Activated naive CD8-positive, alpha-beta T cell treated with anti-CD3 and anti-CD28 coated beads, Interleukin-2, amount 50 U/mL, for 24 hours (primary cell): ENCODE measurements around the gene IFI27L2.
A peak's percentile ranks its signal among the peaks of the same experiment; 100 is the strongest.

ENCODE experiments used
- ATAC-seq: fragments of 150-1000 bp; cut with Tn5 transposase; one replicate; pipeline ENCODE4 v1.10.0; 2021
- DNase-seq: peaks from one replicate; pipeline ENCODE4 v3.0.0; 2021
- H3K27ac Mint-ChIP-seq: one replicate; pipeline ENCODE4 v1.8.0; 2021; ENCODE audit warnings: mild to moderate bottlenecking, mixed read lengths
- H3K27me3 Mint-ChIP-seq: one replicate; pipeline ENCODE4 v1.8.0; 2021; ENCODE audit warnings: mixed read lengths
- H3K36me3 Mint-ChIP-seq: one replicate; pipeline ENCODE4 v1.8.0; 2021; ENCODE audit warnings: low read depth, mixed read lengths
- H3K4me1 Mint-ChIP-seq: one replicate; pipeline ENCODE4 v1.8.0; 2021; ENCODE audit warnings: mixed read lengths
- H3K4me3 Mint-ChIP-seq: one replicate; pipeline ENCODE4 v1.8.0; 2021; ENCODE audit warnings: mild to moderate bottlenecking, moderate library complexity, mixed read lengths
- H3K9me3 Mint-ChIP-seq: one replicate; pipeline ENCODE4 v1.8.0; 2021; ENCODE audit warnings: mixed read lengths

IFI27L2 gene

GRCh38 chr14:94110552-94111181 is 18.7 kb downstream of the IFI27L2 start, which contains the start of gene IFI27:
Gene IFI27, plus strand, starts transcription at chr14:94110736.
- no peak for DNase-seq
- Mint-ChIP-seq H3K27me3 (peaks cover 8% of the 10 kb centered on the region), H3K4me1 (no peaks in the 10 kb centered on the region), H3K9me3 (no peaks in the 10 kb centered on the region), H3K4me3 (no peak within 1 kb of the TSS), H3K36me3 (no peaks in the 10 kb centered on the region), H3K27ac (no peak within 1 kb of the TSS)
- ATAC-seq, result no peak

DNA sequence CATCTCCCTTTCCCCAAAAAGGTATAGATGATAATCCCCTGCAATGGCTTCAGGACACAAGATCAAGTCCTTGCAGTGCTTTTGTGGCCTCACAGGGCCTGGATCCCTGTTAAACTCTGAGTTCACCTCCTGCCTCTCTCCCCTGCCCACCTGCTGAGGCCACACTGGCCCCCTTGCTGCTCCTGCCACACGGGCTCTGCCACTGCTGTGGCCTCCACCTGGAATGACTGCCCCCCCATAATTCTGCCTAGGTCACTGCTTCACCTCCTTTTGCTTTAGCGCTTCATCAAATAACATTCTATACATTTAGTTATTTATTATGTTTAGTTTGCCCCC is 19.5 kb downstream of the IFI27L2 start:
- Mint-ChIP-seq H3K9me3 (no peaks in the 10 kb centered on the region), H3K36me3 (no peaks in the 10 kb centered on the region), H3K27me3 (peaks cover 3% of the 10 kb centered on the region), H3K4me3 (no peak overlapping the region), H3K4me1 (no peaks in the 10 kb centered on the region), H3K27ac (no peak overlapping the region)
- DNase-seq, result no peak
- no peak for ATAC-seq

- peaks cover 1% of the 10 kb centered on the region for H3K36me3 Mint-ChIP-seq
- H3K4me1 Mint-ChIP-seq, result no peaks in the 10 kb centered on the region
- no peaks in the 10 kb centered on the region for H3K27me3 Mint-ChIP-seq
- ATAC-seq (no peak), DNase-seq (no peak)
- H3K9me3 Mint-ChIP-seq, result no peaks in the 10 kb centered on the region
- H3K27ac Mint-ChIP-seq, result no peak overlapping the region
- H3K4me3 Mint-ChIP-seq, result no peak overlapping the region
These were observed 24.7 kb downstream of the IFI27L2 start for GRCh38 chr14:94104731-94105130.

- ATAC-seq, result no peak
- Mint-ChIP-seq H3K4me1 (no peaks in the 10 kb centered on the region), H3K9me3 (no peaks in the 10 kb centered on the region), H3K4me3 (no peak overlapping the region), H3K27me3 (no peaks in the 10 kb centered on the region), H3K36me3 (peaks cover 1% of the 10 kb centered on the region), H3K27ac (no peak overlapping the region)
- no peak for DNase-seq
These were observed 25.8 kb downstream of the IFI27L2 start for GRCh38 chr14:94103554-94104150.

DNA sequence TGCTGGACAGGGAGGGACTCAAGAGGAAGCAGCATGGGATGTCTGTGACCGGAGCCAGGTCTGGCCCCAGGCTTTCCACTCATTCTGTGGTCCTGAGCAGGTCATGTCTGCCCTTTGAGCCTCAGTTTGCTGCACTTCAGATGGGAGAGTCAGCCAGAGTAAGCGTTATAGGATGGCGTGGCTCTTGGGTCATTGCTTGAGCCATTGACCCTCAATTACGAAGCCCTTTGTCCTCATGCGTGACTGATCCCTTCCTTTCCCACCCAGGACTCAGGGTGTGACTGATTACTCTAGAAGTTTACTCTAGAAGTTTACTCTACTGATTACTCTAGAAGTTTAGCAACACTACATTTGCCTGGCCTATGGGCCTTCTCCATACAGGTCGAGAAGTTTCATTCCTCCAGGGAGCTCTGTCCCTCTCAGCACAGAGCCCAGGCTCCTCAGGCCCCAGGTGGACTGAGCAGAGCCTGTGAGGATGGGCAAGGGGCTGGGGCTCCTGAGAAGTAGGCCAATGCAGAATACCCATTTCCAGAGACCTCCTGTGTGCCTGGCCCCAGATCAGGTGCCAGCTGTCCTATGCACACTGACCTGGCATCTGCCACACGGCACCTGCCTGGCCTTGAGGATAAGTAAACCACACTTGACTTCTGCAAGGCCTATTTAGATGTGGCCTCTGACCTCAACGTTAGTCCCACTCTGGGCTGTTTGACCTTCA is 26.5 kb downstream of the IFI27L2 start:
- Mint-ChIP-seq H3K9me3 (no peaks in the 10 kb centered on the region), H3K27ac (no peak overlapping the region), H3K4me1 (no peaks in the 10 kb centered on the region), H3K4me3 (no peak overlapping the region), H3K27me3 (no peaks in the 10 kb centered on the region), H3K36me3 (peaks cover 3% of the 10 kb centered on the region)
- no peak for DNase-seq
- no peak for ATAC-seq

- Mint-ChIP-seq H3K27ac (no peak overlapping the region), H3K27me3 (no peaks in the 10 kb centered on the region), H3K4me1 (no peaks in the 10 kb centered on the region), H3K4me3 (no peak overlapping the region), H3K9me3 (no peaks in the 10 kb centered on the region), H3K36me3 (peaks cover 3% of the 10 kb centered on the region)
- no peak for ATAC-seq
- no peak for DNase-seq
These were observed 27.7 kb downstream of the IFI27L2 start for GRCh38 chr14:94101748-94102147.

DNA sequence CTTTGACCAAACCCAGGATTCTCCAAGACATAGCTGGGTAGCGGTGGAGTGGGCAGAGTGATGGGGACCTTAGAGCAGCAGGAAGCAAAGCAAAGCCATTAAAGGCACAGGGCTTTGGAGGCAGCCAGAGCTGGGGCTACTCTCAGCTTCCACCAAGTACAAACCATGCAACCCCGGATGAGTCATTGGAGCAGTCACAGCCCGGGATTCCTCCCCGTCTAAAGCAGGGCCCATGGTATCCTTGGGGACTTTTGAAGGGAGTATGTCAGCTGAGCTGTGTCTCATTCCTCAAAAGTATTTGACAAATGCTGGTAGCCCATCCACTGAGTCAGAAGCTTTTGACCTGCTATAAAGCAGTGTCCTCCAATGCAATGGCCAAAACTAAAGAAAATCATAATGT is 28.6 kb downstream of the IFI27L2 start:
- Mint-ChIP-seq H3K36me3 (peaks cover 3% of the 10 kb centered on the region), H3K27me3 (no peaks in the 10 kb centered on the region), H3K4me3 (no peak overlapping the region), H3K9me3 (no peaks in the 10 kb centered on the region), H3K4me1 (no peaks in the 10 kb centered on the region), H3K27ac (no peak overlapping the region)
- ATAC-seq (no peak), DNase-seq (no peak)

DNA sequence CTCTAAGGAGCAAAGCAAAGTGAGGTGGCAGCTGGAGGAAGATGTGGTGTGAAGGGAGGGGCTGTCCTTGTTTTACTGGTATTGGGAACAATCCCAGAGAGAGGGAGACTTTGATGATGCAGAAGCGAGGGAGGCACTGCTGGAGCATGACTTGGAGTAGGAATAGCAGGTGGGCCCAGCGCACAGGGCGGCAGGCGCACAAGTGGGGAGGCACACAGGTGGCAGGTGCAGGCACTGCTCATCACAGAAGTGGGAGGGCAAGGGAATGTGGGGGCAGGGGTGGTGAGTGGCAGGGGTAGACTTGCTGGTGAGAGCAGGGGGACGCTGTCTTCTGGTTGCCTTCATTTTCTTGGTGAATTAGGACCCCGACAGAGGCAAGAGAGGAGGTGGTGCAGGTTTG is 30.4 kb downstream of the IFI27L2 start:
- Mint-ChIP-seq H3K27me3 (no peaks in the 10 kb centered on the region), H3K4me1 (no peaks in the 10 kb centered on the region), H3K9me3 (no peaks in the 10 kb centered on the region), H3K36me3 (peaks cover 2% of the 10 kb centered on the region), H3K27ac (no peak overlapping the region), H3K4me3 (no peak overlapping the region)
- DNase-seq (no peak), ATAC-seq (no peak)

- H3K27me3 Mint-ChIP-seq, result no peaks in the 10 kb centered on the region
- no peak overlapping the region for H3K27ac Mint-ChIP-seq
- no peaks in the 10 kb centered on the region for H3K4me1 Mint-ChIP-seq
- ATAC-seq (peak; percentile 35), DNase-seq (no peak)
- no peak overlapping the region for H3K4me3 Mint-ChIP-seq
- H3K9me3 Mint-ChIP-seq, result no peaks in the 10 kb centered on the region
- peaks cover 2% of the 10 kb centered on the region for H3K36me3 Mint-ChIP-seq
These were observed 30.9 kb downstream of the IFI27L2 start for GRCh38 chr14:94098326-94098992.

- Mint-ChIP-seq H3K27ac (no peak overlapping the region), H3K4me1 (no peaks in the 10 kb centered on the region), H3K9me3 (no peaks in the 10 kb centered on the region), H3K27me3 (no peaks in the 10 kb centered on the region), H3K36me3 (peaks cover 2% of the 10 kb centered on the region), H3K4me3 (no peak overlapping the region)
- ATAC-seq (no peak), DNase-seq (no peak)
These were observed 32.3 kb downstream of the IFI27L2 start for GRCh38 chr14:94097091-94097490.

- H3K36me3 Mint-ChIP-seq, result peaks cover under 1% of the 10 kb centered on the region
These were observed 36.0 kb downstream of the IFI27L2 start for GRCh38 chr14:94093418-94093817.

DNA sequence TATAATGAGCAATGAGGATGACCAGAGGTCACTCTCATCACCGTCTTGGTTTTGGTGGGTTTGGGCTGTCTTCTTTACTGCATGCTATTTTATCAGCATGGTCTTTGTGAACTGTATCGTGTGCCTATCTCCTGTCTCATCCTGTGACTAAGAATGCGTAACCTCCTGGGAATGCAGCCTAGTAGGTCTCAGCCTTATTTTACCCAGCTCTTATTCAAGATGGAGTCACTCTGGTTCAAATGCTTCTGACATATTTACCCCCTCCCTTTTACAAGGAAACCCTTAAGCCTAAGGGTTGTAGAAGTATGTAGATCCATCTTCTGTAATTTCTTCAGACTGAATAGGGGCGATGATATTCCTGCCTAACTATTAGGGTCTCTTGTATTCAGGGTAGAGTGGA is 39.9 kb downstream of the IFI27L2 start:
- no peaks in the 10 kb centered on the region for H3K4me1 Mint-ChIP-seq
- H3K4me3 Mint-ChIP-seq, result no peak overlapping the region
- DNase-seq, result no peak
- H3K36me3 Mint-ChIP-seq, result peaks cover 2% of the 10 kb centered on the region
- peaks cover 3% of the 10 kb centered on the region for H3K9me3 Mint-ChIP-seq
- no peak for ATAC-seq
- no peaks in the 10 kb centered on the region for H3K27me3 Mint-ChIP-seq
- H3K27ac Mint-ChIP-seq, result no peak overlapping the region

More at GRCh38 chr14:94093418-94093817, 36.0 kb downstream of the IFI27L2 start:
- no peaks in the 10 kb centered on the region for H3K4me1 Mint-ChIP-seq
- no peak overlapping the region for H3K27ac Mint-ChIP-seq
- no peaks in the 10 kb centered on the region for H3K9me3 Mint-ChIP-seq
- H3K27me3 Mint-ChIP-seq, result no peaks in the 10 kb centered on the region
- ATAC-seq (no peak), DNase-seq (no peak)
- H3K4me3 Mint-ChIP-seq, result no peak overlapping the region

- H3K27me3 Mint-ChIP-seq, result no peaks in the 10 kb centered on the region
These were observed 40.9 kb downstream of the IFI27L2 start for GRCh38 chr14:94088516-94088915.

DNA sequence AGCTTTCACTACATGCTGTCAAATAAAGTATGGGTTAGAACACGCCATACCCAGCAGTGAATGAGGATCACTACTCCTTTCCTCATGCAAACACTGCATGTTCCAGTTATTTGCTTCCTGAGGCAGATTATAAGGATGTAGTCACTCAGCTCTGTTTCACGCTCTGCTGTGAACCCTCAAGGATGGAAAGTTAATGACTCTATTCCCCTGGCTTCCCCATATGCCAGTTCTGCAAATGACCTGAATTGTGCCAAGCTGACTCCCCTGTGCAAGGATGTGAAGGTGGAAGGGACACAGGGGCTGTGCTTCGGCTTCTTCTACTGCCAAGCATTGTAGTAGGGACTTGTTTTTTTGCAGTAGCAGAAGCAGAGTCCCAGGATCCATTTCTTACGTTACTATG is 41.5 kb downstream of the IFI27L2 start:
- DNase-seq (no peak), ATAC-seq (no peak)
- Mint-ChIP-seq H3K4me3 (no peak overlapping the region), H3K27me3 (no peaks in the 10 kb centered on the region), H3K9me3 (peaks cover 3% of the 10 kb centered on the region), H3K27ac (no peak overlapping the region), H3K36me3 (peaks cover 3% of the 10 kb centered on the region), H3K4me1 (no peaks in the 10 kb centered on the region)

More at GRCh38 chr14:94088516-94088915, 40.9 kb downstream of the IFI27L2 start:
- Mint-ChIP-seq H3K4me1 (no peaks in the 10 kb centered on the region), H3K9me3 (peaks cover 3% of the 10 kb centered on the region), H3K36me3 (peaks cover 2% of the 10 kb centered on the region), H3K4me3 (no peak overlapping the region), H3K27ac (no peak overlapping the region)
- no peak for DNase-seq
- ATAC-seq, result no peak

DNA sequence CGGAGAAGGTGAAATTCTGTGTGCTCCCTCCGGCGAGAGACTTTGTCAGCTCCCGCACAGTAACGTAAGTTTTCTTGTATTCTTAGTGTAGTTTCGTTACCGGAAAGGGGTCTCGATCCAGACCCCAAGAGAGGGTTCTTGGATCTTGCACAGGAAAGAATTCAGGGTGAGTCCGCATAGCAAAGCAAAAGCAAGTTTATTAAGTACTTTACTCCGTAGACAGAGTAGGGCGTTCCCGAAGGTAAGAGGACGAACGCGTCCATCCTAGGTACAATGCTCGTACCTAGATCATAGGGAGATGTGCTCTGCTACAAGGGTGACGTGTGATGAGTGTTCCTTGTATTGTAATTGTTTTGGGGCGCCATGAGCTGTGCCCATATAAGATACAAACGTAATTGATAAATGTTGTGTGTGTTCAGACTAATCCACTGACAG is 48.0 kb downstream of the IFI27L2 start:
- Mint-ChIP-seq H3K27me3 (no peaks in the 10 kb centered on the region), H3K9me3 (peaks cover 7% of the 10 kb centered on the region), H3K4me1 (peaks cover 43% of the 10 kb centered on the region), H3K4me3 (peak overlapping the region; percentile 99), H3K36me3 (peaks cover 39% of the 10 kb centered on the region), H3K27ac (peak overlapping the region; percentile 99)
- DNase-seq (peak; percentile 4), ATAC-seq (no peak)
